ENCODE measurements around the gene MYH2.

Gene MYH2

GRCh38 chr17:10513299-10514067 lies 36.0 kb downstream of the MYH2 start:
- DNase-seq, result no peak

- no peak for DNase-seq
Measured at GRCh38 chr17:10512856-10513255, 36.6 kb downstream of the MYH2 start.

- no peak for DNase-seq
Measured at GRCh38 chr17:10499950-10500349, 49.5 kb downstream of the MYH2 start.

- DNase-seq, result no peak
Measured at GRCh38 chr17:10492004-10492403, 57.5 kb downstream of the MYH2 start.

- DNase-seq, result no peak
Measured at GRCh38 chr17:10482252-10482651, 67.2 kb downstream of the MYH2 start.

GRCh38 chr17:10477701-10478100 lies 71.8 kb downstream of the MYH2 start:
- no peak for DNase-seq

- DNase-seq, result no peak
Measured at GRCh38 chr17:10474536-10474935, 74.9 kb downstream of the MYH2 start.

- no peak for DNase-seq
Measured at GRCh38 chr17:10471858-10472257, 77.6 kb downstream of the MYH2 start.

All from stimulated activated CD8-positive, alpha-beta memory T cell treated with anti-CD3 and anti-CD28 coated beads, Interleukin-4, amount 100 ng/mL, for 48 hours (primary cell).